Epidermal melanocyte (primary cell): ENCODE data around the gene TDRD3.
"Not testable (repeated sequence)": the region's sequence is repeated elsewhere in the genome, so short reads cannot be mapped to it uniquely, and the experiment has no call there.

Experiments
- DNase-seq: peaks from one replicate; pipeline ENCODE4 v3.0.0; 2011; ENCODE audit warnings: low spot score; ENCODE audit not compliant: insufficient read length

TDRD3 gene

DNA sequence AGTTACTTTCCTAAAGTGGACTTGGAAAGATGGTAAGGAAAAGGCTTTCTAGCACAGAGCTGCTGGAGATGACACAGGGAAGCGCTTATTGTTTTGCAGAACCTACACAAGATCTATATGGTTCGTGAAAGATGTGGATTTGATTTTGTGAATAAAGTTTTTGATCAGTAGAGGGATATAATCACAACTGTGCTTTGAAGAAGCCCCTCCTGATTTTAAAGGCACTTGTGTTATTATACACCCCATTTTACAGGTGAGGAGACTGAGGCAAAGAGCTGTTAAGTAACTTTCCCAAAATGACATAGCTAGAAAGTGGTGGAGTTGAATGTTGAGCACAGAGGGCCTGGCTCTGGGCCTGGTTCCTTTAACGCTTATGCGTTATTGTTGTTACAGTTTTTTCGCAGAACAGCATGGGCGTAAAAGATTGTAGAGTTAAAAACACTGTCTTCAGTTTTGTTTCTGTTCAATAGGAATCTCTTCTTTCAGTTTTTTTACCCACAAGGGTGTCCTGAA lies 1.4 kb downstream of the TDRD3 start:
- no peak for DNase-seq

DNA sequence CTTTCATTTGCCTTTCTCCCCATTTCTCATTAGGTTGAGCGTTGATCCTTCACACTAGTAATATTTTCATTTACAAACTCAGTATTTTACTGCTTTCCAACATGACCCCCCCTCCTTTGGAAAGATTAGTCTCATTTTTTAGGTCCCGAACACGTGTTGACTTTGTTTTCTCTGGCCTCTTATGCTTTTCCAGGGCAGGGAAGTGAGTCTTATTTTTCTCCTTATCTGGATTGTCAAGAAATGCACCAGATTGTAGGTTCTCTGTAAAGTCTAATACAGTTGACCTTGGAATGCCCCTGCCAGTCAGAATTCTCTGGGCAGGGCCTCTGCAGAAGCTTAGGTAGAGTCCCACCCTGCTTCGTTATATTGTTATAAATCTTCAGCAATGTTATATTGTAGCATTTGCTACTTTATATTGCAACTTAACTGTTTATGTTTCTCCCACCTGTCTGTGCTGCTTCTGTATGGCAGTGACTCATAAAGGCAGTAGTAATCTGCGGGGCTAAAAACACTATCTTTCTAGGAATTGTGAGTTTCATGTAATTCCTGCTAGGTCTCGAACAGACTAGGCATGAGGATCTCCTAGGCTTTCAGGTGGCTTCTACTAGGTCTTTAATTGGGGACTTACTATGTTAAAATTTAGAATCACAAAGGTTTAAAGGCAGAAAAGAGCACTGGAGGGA lies 2.0 kb downstream of the TDRD3 start:
- DNase-seq: no peak

GRCh38 chr13:60402022-60402421 lies 5.0 kb downstream of the TDRD3 start:
- DNase-seq: no peak

- DNase-seq: no peak
Observed at GRCh38 chr13:60407095-60407494, 10.1 kb downstream of the TDRD3 start.

DNA sequence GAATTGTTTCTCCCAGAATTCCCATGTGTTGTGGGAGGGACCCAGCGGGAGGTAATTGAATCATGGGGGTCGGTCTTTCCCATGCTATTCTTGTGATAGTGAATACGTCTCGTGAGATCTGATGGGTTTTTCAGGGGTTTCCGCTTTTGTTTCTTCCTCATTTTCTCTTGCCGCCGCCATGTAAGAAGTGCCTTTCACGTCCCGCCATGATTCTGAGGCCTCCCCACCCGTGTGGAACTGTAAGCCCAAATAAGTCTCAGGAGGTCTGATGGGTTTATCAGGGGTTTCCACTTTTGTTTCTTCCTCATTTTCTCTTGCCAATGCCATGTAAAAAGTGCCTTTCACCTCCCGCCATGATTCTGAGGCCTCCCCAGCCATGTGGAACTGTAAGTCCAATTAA lies 10.8 kb downstream of the TDRD3 start:
- DNase-seq: not testable (repeated sequence)

DNA sequence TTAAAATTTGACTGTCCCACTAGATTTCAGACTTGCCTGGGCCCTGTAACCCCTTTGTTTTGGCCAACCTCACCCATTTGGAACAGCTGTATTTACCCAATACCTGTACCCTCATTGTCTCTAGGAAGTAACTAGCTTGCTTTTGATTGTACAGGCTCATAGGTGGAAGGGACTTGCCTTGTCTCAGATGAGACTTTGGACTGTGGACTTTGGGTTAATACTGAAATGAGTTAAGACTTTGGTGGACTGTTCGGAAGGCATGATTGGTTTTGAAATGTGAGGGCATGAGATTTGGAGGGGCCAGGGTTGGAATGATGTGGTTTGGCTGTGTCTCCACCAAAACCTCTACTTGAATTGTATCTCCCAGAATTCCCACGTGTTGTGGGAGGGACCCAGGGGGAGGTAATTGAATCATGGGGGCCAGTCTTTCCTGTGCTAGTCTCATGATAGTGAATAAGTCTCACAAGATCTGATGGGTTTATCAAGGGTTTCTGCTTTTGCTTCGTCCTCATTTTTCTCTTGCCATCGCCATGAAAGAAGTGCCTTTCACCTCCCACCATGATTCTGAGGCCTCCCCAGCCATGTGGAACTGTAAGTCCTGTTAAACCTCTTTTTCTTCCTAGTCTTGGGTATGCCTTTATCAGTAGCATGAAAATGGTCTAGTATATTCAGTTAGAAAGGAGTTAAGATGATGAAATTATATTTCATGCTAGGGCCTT lies 12.7 kb downstream of the TDRD3 start:
- not testable (repeated sequence) for DNase-seq

DNA sequence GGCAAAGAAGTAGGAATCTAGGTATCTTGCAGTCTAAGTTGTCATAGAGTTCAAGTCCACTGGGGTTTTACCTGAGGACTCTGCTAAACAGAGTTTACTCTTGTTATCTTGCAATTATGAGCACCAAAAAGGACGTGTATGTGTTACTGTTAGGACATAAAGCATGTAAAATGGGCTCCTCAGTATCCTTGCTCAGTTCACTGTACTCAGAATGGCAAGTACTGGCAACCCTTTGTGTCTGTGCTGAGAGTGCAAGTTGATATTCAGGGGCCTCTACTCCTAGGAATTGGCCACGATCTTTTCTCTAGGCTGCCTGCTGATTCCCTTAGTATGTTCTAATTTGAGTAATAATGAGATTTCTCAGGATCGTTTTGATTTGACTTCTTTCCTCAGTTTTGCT lies 13.3 kb downstream of the TDRD3 start:
- DNase-seq: no peak

GRCh38 chr13:60411464-60411863 lies 14.4 kb downstream of the TDRD3 start:
- DNase-seq: no peak

DNA sequence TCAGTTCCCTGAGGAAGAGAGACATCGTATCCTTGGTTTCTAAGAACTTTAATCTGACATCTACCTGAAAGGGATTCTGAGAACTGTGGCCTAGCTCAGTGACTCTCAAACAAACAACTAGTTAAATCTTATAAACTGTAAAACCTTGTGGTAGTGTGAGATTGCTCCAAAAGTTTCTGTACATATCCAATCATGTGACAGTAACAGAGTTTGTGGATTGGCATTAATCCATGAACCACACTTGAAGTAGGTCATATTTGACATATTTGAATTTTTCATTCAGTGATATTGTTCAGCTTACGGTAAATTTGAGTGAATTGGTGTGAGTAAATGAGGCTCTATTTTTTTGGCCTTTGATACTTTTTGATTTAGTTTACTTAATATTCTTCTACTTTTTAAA lies 15.0 kb downstream of the TDRD3 start:
- DNase-seq: no peak

- no peak for DNase-seq
Observed at GRCh38 chr13:60412909-60413616, 16.0 kb downstream of the TDRD3 start.

GRCh38 chr13:60414177-60414576 lies 17.2 kb downstream of the TDRD3 start:
- no peak for DNase-seq

GRCh38 chr13:60417734-60418133 lies 20.7 kb downstream of the TDRD3 start:
- DNase-seq: no peak

DNA sequence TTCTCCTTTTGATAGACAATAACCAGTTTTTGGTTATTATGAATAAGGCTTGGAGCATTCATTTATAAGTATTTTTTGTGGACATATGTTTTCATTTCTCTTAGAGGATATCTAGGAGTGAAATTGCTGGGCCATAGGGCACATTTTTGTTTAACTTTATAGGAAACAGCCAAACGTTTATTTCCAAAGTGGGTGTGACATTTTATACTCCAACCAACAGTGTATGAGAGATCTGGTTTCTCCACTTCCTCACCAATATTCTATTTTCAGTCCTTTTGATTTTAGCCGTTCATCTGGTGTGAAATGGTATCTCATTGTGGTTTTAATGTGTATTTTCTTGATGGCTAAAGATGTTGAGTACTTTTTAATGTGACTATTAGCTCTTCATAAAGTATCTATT lies 21.9 kb downstream of the TDRD3 start:
- no peak for DNase-seq

DNA sequence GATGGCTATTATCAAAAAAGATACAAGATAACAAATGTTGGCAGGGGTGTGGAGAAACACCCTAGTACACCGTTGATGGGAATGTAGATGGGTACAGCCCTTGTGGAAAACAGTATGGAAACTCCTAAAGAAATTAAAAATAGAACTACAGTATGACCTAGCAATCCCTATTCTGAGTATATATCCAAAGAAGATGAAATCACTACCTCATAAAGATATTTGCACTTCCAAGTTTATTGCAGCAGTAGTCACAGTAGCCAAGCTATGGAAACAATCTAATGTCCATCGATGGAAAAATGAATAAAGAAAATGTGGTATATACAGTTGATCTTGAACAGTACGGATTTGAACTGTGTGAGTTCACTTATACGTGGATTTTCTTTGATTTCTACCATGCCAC lies 28.3 kb downstream of the TDRD3 start:
- no peak for DNase-seq

DNA sequence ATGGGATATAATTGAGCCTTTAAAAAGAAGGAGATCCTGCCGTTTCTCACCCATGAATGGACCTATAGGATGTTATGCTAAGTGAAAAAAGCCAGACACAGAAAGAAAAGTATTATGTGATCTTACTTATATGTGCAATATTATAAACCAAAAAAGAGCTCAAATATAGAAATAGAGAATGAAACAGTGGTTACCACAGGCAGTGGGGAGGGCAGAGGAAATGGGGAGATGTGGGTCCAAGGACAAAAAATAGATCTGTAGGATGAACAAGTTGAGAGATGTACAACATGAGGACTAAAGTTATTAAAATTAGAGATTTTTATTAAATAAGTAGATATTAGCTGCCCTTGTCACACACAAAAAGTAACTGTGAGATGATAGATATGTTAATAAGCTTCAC lies 29.1 kb downstream of the TDRD3 start:
- no peak for DNase-seq

- DNase-seq: no peak
Observed at GRCh38 chr13:60427285-60427684, 30.3 kb downstream of the TDRD3 start.

DNA sequence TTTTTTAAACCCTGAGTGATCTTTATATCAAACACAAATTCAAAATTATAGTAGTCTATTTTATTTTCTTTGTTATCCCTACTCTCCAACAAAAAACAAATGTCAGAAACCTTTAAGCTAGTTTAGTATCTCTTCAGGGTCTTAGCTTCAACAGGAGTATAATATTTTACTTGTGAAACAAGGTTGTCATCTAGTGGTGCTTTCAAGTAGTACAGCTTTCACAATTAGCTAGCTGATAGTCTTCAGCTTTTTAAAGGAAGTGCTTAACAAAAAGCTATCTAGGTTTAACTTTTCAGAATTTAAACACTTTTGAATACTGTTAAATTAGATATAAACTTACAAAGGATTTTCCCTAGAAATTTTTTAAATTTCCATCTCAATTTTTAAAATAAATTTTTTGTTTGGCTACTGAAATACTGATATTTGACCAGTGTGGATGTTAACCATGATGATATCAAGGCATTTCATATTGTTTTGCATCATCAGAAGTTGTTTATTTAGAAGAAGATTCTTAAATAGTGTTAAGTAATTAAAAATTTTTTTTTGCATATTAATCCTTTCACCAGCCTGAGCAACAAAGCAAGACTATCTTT lies 34.2 kb downstream of the TDRD3 start:
- no peak for DNase-seq

GRCh38 chr13:60433505-60433904 lies 36.5 kb downstream of the TDRD3 start:
- no peak for DNase-seq

- DNase-seq: no peak
Observed at GRCh38 chr13:60435762-60436374, 38.8 kb downstream of the TDRD3 start.

GRCh38 chr13:60439201-60439600 lies 42.2 kb downstream of the TDRD3 start:
- no peak for DNase-seq

- no peak for DNase-seq
Observed at GRCh38 chr13:60441761-60442160, 44.7 kb downstream of the TDRD3 start.
